Liver (tissue), 9 donors: Measurements from ENCODE around the gene LDLRAD3. TPM values are rescaled to one million over a fixed set of nuclear protein-coding genes. Genes with fewer than 3 reads are reported as not detected.

Experiments used
- DNase-seq: peaks from one replicate; pipeline ENCODE4 v3.0.0-alpha.2; 2017; ENCODE audit warnings: low spot score
- H3K27ac ChIP-seq, 2 donors: one replicate each; pipeline ENCODE4 v1.7.0; 2013; ENCODE audit warnings: inconsistent platforms in 2 of 2, low read length in 2 of 2, control low read depth in 1 of 2, low read depth in 1 of 2, mild to moderate bottlenecking in 1 of 2
- H3K27me3 ChIP-seq, 4 donors: one replicate each; pipeline versions ENCODE4 v1.6.1 to v1.7.0; 2013; ENCODE audit warnings: low read length in 3 of 4, inconsistent platforms in 1 of 4, mild to moderate bottlenecking in 1 of 4, moderate library complexity in 1 of 4; ENCODE audit not compliant: control insufficient read depth in 4 of 4, insufficient read depth in 4 of 4
- H3K36me3 ChIP-seq, 4 donors: one replicate each; pipeline versions ENCODE4 v1.6.1 to v1.7.0; 2013; ENCODE audit warnings: low read length in 3 of 4, mild to moderate bottlenecking in 3 of 4, low read depth in 1 of 4, moderate library complexity in 1 of 4; ENCODE audit not compliant: control insufficient read depth in 4 of 4, insufficient read depth in 3 of 4
- H3K4me1 ChIP-seq, 4 donors: one replicate each; pipeline versions ENCODE4 v1.6.1 to v1.7.0; 2013; ENCODE audit warnings: low read length in 3 of 4, mild to moderate bottlenecking in 3 of 4, moderate library complexity in 1 of 4; ENCODE audit not compliant: control insufficient read depth in 4 of 4, insufficient read depth in 4 of 4
- H3K4me3 ChIP-seq, 3 donors: one replicate each; pipeline versions ENCODE4 v1.6.1 to v1.7.0; 2013; ENCODE audit warnings: low read length in 3 of 3, control low read depth in 1 of 3, low read depth in 1 of 3, mild to moderate bottlenecking in 1 of 3
- H3K9ac ChIP-seq, 2 donors: one replicate each; pipeline ENCODE4 v1.7.0; 2013; ENCODE audit warnings: low read length in 2 of 2, mild to moderate bottlenecking in 2 of 2, moderate library complexity in 2 of 2, control low read depth in 1 of 2, low read depth in 1 of 2
- H3K9me3 ChIP-seq, 4 donors: one replicate each; pipeline versions ENCODE4 v1.6.1 to v1.7.0; 2013; ENCODE audit warnings: low read length in 3 of 4; ENCODE audit not compliant: control insufficient read depth in 4 of 4
- ATF3 ChIP-seq: IDR thresholded peaks from 2 replicates; pipeline ENCODE4 v1.6.1; 2016; ENCODE audit warnings: antibody characterized with exemption
- EGR1 ChIP-seq, 2 donors: IDR thresholded peaks; 2 replicates each; pipeline ENCODE4 v1.6.1; 2016 to 2018; ENCODE audit warnings: antibody characterized with exemption in 2 of 2, low read depth in 2 of 2
- FOXA1 ChIP-seq: IDR thresholded peaks from 2 replicates; pipeline ENCODE4 v1.6.1; 2016; ENCODE audit warnings: antibody characterized with exemption
- FOXA2 ChIP-seq: IDR thresholded peaks from 2 replicates; pipeline ENCODE4 v1.6.1; 2016; ENCODE audit warnings: antibody characterized with exemption
- GABPA ChIP-seq, 2 donors: IDR thresholded peaks in 1 of 2; conservative IDR thresholded peaks in 1 of 2; 2 replicates each; pipeline ENCODE4 v1.6.1; 2016; ENCODE audit warnings: antibody characterized with exemption in 2 of 2, mild to moderate bottlenecking in 1 of 2, moderate library complexity in 1 of 2
- HNF4A ChIP-seq, 2 donors: conservative IDR thresholded peaks; 2 replicates each; pipeline ENCODE4 v1.6.1; 2016; ENCODE audit warnings: antibody characterized with exemption in 2 of 2, mild to moderate bottlenecking in 2 of 2
- HNF4G ChIP-seq: IDR thresholded peaks from 2 replicates; pipeline ENCODE4 v1.6.1; 2016; ENCODE audit warnings: antibody characterized with exemption
- JUND ChIP-seq, 2 donors: IDR thresholded peaks; 2 replicates each; pipeline ENCODE4 v1.6.1; 2016; ENCODE audit warnings: antibody characterized with exemption in 2 of 2
- NR2F2 ChIP-seq: IDR thresholded peaks from 2 replicates; pipeline ENCODE4 v1.6.1; 2016; ENCODE audit warnings: antibody characterized with exemption
- RAD21 ChIP-seq, 2 donors: IDR thresholded peaks; 2 replicates each; pipeline ENCODE4 v1.6.1; 2016; ENCODE audit warnings: antibody characterized with exemption in 2 of 2, mild to moderate bottlenecking in 2 of 2
- RXRA ChIP-seq, 2 donors: IDR thresholded peaks; 2 replicates each; pipeline ENCODE4 v1.6.1; 2017 to 2018; ENCODE audit warnings: antibody characterized with exemption in 2 of 2, mild to moderate bottlenecking in 1 of 2
- SP1 ChIP-seq: IDR thresholded peaks from 2 replicates; pipeline ENCODE4 v1.6.1; 2018; ENCODE audit warnings: antibody characterized with exemption, mild to moderate bottlenecking
- TAF1 ChIP-seq: conservative IDR thresholded peaks from 2 replicates; pipeline ENCODE4 v1.6.1; 2016; ENCODE audit warnings: antibody characterized with exemption, mild to moderate bottlenecking
- YY1 ChIP-seq: IDR thresholded peaks from 2 replicates; pipeline ENCODE4 v1.6.1; 2016; ENCODE audit warnings: antibody characterized with exemption, mild to moderate bottlenecking
- WGBS: extraction: QIAGEN DNeasy Blood & Tissue Kit; methylation state at CpG from one replicate; pipeline ENCODE4 v1.1.7; 2013; 5-methylcytosine and 5-hydroxymethylcytosine counted together
- polyA plus RNA-seq, 2 donors: library from polyadenylated mRNA; stranded (reverse) in 1 of 2; unstranded in 1 of 2; fragments of 200-250 nt in 1 of 2; fragments of >200 nt in 1 of 2; fragmentation: Nextera tagmentation in 1 of 2; extraction: Ambion mirVana in 1 of 2; gene quantifications; one replicate each; pipeline versions ENCODE4 v1.2.1 to v1.2.3, GENCODE V29; 2013 to 2015
- total RNA-seq, 2 donors: library from RNA; depleted of rRNA; stranded (reverse); fragments of >200 nt; gene quantifications; one replicate each; pipeline ENCODE4 v1.2.3, GENCODE V29; 2014
- TF ChIP-seq, protein P1 (sequence below): IDR thresholded peaks from 2 replicates; pipeline ENCODE4 v1.6.1; 2016; ENCODE audit warnings: antibody characterized with exemption
- TF ChIP-seq, protein P2 (sequence below): IDR thresholded peaks from 2 replicates; pipeline ENCODE4 v1.6.1; 2016; ENCODE audit warnings: antibody characterized with exemption, mild to moderate bottlenecking
- TF ChIP-seq, protein P3 (sequence below): IDR thresholded peaks from 2 replicates; pipeline ENCODE4 v1.6.1; 2016; ENCODE audit warnings: antibody characterized with exemption
- TF ChIP-seq, protein P4 (sequence below): fragments of 150-350 bp; IDR thresholded peaks from 2 replicates; pipeline ENCODE4 v1.5.1; 2017; ENCODE audit warnings: improper control_type of control experiment, low read depth, low read length; ENCODE audit not compliant: missing input control
- donor health status: healthy.
- donor health status: healthy.
- donor health status: healthy.
- donor health status: healthy.
- donor health status: healthy.

The LDLRAD3 gene
- total and polyA plus RNA-seq, 4 donors, result 0.75 to 1.3 (median 0.93) TPM

DNA sequence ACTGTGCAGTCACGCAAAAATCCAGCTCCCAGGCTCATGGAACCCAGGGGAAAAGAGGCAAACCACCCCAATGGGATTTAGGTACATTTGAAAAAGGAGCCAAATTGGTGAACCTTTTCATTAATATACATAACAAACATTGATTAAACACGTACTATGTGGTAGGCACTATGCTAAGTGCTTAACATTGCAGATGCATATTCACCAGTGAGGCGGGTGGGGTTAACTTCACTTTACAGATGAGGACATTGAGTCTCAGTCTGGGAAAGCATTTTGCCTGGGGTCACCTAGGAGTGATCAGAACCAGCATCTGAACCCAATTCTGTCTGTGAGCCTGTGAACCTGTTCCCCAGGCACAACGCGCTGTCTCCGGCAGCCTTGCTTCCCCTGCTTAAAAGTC, 199.0 kb downstream of the LDLRAD3 start:
- H3K4me1 ChIP-seq, result no peaks in the 10 kb centered on the region
- no peak for DNase-seq
- no peak for TF ChIP-seq RAD21 (IDR thresholded peaks at IDR 0.05)
- TF ChIP-seq, protein P1, sequence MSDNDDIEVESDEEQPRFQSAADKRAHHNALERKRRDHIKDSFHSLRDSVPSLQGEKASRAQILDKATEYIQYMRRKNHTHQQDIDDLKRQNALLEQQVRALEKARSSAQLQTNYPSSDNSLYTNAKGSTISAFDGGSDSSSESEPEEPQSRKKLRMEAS, result no peak
- TF ChIP-seq, protein P2, sequence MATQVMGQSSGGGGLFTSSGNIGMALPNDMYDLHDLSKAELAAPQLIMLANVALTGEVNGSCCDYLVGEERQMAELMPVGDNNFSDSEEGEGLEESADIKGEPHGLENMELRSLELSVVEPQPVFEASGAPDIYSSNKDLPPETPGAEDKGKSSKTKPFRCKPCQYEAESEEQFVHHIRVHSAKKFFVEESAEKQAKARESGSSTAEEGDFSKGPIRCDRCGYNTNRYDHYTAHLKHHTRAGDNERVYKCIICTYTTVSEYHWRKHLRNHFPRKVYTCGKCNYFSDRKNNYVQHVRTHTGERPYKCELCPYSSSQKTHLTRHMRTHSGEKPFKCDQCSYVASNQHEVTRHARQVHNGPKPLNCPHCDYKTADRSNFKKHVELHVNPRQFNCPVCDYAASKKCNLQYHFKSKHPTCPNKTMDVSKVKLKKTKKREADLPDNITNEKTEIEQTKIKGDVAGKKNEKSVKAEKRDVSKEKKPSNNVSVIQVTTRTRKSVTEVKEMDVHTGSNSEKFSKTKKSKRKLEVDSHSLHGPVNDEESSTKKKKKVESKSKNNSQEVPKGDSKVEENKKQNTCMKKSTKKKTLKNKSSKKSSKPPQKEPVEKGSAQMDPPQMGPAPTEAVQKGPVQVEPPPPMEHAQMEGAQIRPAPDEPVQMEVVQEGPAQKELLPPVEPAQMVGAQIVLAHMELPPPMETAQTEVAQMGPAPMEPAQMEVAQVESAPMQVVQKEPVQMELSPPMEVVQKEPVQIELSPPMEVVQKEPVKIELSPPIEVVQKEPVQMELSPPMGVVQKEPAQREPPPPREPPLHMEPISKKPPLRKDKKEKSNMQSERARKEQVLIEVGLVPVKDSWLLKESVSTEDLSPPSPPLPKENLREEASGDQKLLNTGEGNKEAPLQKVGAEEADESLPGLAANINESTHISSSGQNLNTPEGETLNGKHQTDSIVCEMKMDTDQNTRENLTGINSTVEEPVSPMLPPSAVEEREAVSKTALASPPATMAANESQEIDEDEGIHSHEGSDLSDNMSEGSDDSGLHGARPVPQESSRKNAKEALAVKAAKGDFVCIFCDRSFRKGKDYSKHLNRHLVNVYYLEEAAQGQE, result no peak
- TF ChIP-seq EGR1 (IDR thresholded peaks at IDR 0.05; ENCODE audit: low read depth in 2 of 2), result no peak
- TF ChIP-seq NR2F2, result no peak
- no peak for TF ChIP-seq YY1
- TF ChIP-seq TAF1, result no peak
- no peak for TF ChIP-seq FOXA1
- TF ChIP-seq FOXA2, result no peak
- TF ChIP-seq SP1, result no peak
- TF ChIP-seq ATF3, result no peak
- no peak for TF ChIP-seq GABPA (IDR thresholded peaks at IDR 0.05 in 1 of 2, conservative IDR thresholded peaks at IDR 0.05 in 1 of 2)
- TF ChIP-seq JUND (IDR thresholded peaks at IDR 0.05), result no peak
- TF ChIP-seq, protein P3, sequence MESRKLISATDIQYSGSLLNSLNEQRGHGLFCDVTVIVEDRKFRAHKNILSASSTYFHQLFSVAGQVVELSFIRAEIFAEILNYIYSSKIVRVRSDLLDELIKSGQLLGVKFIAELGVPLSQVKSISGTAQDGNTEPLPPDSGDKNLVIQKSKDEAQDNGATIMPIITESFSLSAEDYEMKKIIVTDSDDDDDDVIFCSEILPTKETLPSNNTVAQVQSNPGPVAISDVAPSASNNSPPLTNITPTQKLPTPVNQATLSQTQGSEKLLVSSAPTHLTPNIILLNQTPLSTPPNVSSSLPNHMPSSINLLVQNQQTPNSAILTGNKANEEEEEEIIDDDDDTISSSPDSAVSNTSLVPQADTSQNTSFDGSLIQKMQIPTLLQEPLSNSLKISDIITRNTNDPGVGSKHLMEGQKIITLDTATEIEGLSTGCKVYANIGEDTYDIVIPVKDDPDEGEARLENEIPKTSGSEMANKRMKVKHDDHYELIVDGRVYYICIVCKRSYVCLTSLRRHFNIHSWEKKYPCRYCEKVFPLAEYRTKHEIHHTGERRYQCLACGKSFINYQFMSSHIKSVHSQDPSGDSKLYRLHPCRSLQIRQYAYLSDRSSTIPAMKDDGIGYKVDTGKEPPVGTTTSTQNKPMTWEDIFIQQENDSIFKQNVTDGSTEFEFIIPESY, result no peak
- TF ChIP-seq HNF4A (conservative IDR thresholded peaks at IDR 0.05), result no peak
- TF ChIP-seq, protein P4, sequence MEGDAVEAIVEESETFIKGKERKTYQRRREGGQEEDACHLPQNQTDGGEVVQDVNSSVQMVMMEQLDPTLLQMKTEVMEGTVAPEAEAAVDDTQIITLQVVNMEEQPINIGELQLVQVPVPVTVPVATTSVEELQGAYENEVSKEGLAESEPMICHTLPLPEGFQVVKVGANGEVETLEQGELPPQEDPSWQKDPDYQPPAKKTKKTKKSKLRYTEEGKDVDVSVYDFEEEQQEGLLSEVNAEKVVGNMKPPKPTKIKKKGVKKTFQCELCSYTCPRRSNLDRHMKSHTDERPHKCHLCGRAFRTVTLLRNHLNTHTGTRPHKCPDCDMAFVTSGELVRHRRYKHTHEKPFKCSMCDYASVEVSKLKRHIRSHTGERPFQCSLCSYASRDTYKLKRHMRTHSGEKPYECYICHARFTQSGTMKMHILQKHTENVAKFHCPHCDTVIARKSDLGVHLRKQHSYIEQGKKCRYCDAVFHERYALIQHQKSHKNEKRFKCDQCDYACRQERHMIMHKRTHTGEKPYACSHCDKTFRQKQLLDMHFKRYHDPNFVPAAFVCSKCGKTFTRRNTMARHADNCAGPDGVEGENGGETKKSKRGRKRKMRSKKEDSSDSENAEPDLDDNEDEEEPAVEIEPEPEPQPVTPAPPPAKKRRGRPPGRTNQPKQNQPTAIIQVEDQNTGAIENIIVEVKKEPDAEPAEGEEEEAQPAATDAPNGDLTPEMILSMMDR, result no peak
- TF ChIP-seq RXRA (IDR thresholded peaks at IDR 0.05), result no peak
- TF ChIP-seq HNF4G, result no peak
- no peaks in the 10 kb centered on the region for H3K27me3 ChIP-seq
- H3K9ac ChIP-seq, result no peak overlapping the region
- H3K36me3 ChIP-seq, result no peaks in the 10 kb centered on the region
- 94% methylated on average over 6 of the region's 6 CpGs for WGBS
- H3K4me3 ChIP-seq, result no peak overlapping the region
- no peak overlapping the region for H3K27ac ChIP-seq
- H3K9me3 ChIP-seq, result no peaks in the 10 kb centered on the region
